HepG2 (cell line): ENCODE data around the gene ABCA13. TPM values are rescaled to one million over a fixed set of nuclear protein-coding genes. Genes with fewer than 3 reads are reported as not detected.

Experiments used
- FIP1L1 ChIP-seq: fragments of 200-400 bp; formaldehyde crosslinking; IDR thresholded peaks from 2 replicates; pipeline ENCODE4 v1.6.1; 2018; ENCODE audit warnings: low read depth, mild to moderate bottlenecking, low read length, moderate library complexity, borderline replicate concordance; ENCODE audit not compliant: insufficient read depth
- GPN1 ChIP-seq: sonication (generic); formaldehyde crosslinking; IDR thresholded peaks from 2 replicates; pipeline ENCODE4 v1.5.1; 2020; ENCODE audit warnings: missing genetic modification reagents, borderline replicate concordance
- MBD4 ChIP-seq: IDR thresholded peaks from 2 replicates; pipeline ENCODE4 v1.6.1; 2012; ENCODE audit warnings: low read length, inconsistent platforms, borderline replicate concordance
- MLLT10 ChIP-seq: sonication (generic); formaldehyde crosslinking; IDR thresholded peaks from 2 replicates; pipeline ENCODE4 v1.4.0; 2020; ENCODE audit warnings: missing genetic modification reagents
- MLXIP ChIP-seq: sonication (generic); formaldehyde crosslinking; IDR thresholded peaks from 2 replicates; pipeline ENCODE4 v1.9.0; 2021; ENCODE audit warnings: missing genetic modification reagents, borderline replicate concordance
- PRDM10 ChIP-seq: sonication (generic); formaldehyde crosslinking; IDR thresholded peaks from 2 replicates; pipeline ENCODE4 v1.4.0; 2020; ENCODE audit warnings: low read depth, missing genetic modification reagents
- SOX13 ChIP-seq, 3 experiments: fragments of 450-650 bp in 1 of 3; sonication (generic) in 1 of 3; formaldehyde crosslinking in 1 of 3; IDR thresholded peaks in 2 of 3; conservative IDR thresholded peaks in 1 of 3; 2 replicates each; pipeline versions ENCODE4 v1.5.0 to v1.6.1; 2016 to 2020; ENCODE audit warnings: antibody characterized with exemption in 1 of 3, mild to moderate bottlenecking in 1 of 3, missing compliant biosample characterization in 1 of 3, missing genetic modification reagents in 1 of 3, moderate library complexity in 1 of 3
- SRSF4 ChIP-seq: fragments of 200-400 bp; formaldehyde crosslinking; IDR thresholded peaks from one replicate; pipeline ENCODE4 v1.6.1; 2018; ENCODE audit warnings: mild to moderate bottlenecking, low read depth, low read length, moderate library complexity; ENCODE audit not compliant: poor library complexity, severe bottlenecking
- ZMYM2 ChIP-seq: sonication (generic); formaldehyde crosslinking; IDR thresholded peaks from 2 replicates; pipeline ENCODE4 v1.8.0; 2022; ENCODE audit warnings: mild to moderate bottlenecking, missing genetic modification reagents
- ZNF501 ChIP-seq: sonication (generic); formaldehyde crosslinking; IDR thresholded peaks from 2 replicates; pipeline ENCODE4 v1.5.1; 2020; ENCODE audit warnings: mild to moderate bottlenecking, moderate library complexity, missing genetic modification reagents
- ZNF619 ChIP-seq: sonication (generic); formaldehyde crosslinking; IDR thresholded peaks from 2 replicates; pipeline ENCODE4 v1.4.0; 2020; ENCODE audit warnings: mild to moderate bottlenecking, missing genetic modification reagents
- ZNF709 ChIP-seq: sonication (generic); formaldehyde crosslinking; IDR thresholded peaks from 2 replicates; pipeline ENCODE4 v1.5.0; 2020; ENCODE audit warnings: mild to moderate bottlenecking, missing genetic modification reagents
- polyA plus RNA-seq, 8 experiments: library from polyadenylated mRNA; depleted of rRNA in 3 of 8; stranded (reverse) in 7 of 8; unstranded in 1 of 8; fragments of >200 nt; fragmentation: Illumina TruSeq in 4 of 8; extraction: Trizol in 4 of 8; gene quantifications; 2 replicates each; pipeline versions ENCODE4 v1.2.1 to v1.2.3, GENCODE V29; 2011 to 2016; ENCODE audit warnings: low read depth in 4 of 8, missing spikeins in 1 of 8, mixed read lengths in 1 of 8; ENCODE audit not compliant: insufficient read depth in 1 of 8
- total RNA-seq, 5 experiments: library from RNA; depleted of rRNA; stranded (reverse); fragments of >200 nt; fragmentation: Illumina TruSeq; extraction: Trizol; gene quantifications; 2 replicates each; pipeline ENCODE4 v1.2.3, GENCODE V29; 2016; ENCODE audit warnings: low read depth in 1 of 5

Gene ABCA13
- total and polyA plus RNA-seq, 2 of the 13 experiments (the other 11 are each of a cell fraction or from before 2014, with no cell fraction given) = 0.03 TPM; not detected in 1

- TF ChIP-seq MLXIP (CRISPR knock-in tag) = no peak
- no peak for TF ChIP-seq MBD4
- TF ChIP-seq ZNF501 (CRISPR knock-in tag) = no peak
- no peak for TF ChIP-seq ZNF619
- TF ChIP-seq SRSF4 = no peak
- TF ChIP-seq SOX13 (IDR thresholded peaks at IDR 0.05) = no peak
- TF ChIP-seq SOX13 (CRISPR knock-in tag; conservative IDR thresholded peaks at IDR 0.05 in 1 of 2, IDR thresholded peaks at IDR 0.05 in 1 of 2) = no peak
- TF ChIP-seq GPN1 = no peak
- TF ChIP-seq MLLT10 (CRISPR knock-in tag) = no peak
- no peak for TF ChIP-seq ZNF709 (CRISPR knock-in tag)
- no peak for TF ChIP-seq ZMYM2 (CRISPR knock-in tag)
- no peak for TF ChIP-seq PRDM10 (CRISPR knock-in tag)
- TF ChIP-seq FIP1L1 = no peak
Observed at GRCh38 chr7:48505051-48505450, 333.8 kb downstream of the ABCA13 start (continued).
